GM06990 (cell line): Measurements from ENCODE around the gene SOX2.

ENCODE experiments used
- DNase-seq: peaks from one replicate; pipeline ENCODE4 v3.0.0-alpha.2; 2011; ENCODE audit not compliant: insufficient read length; ENCODE audit errors: extremely low read depth
- H3K27me3 ChIP-seq: replicated peaks from 2 replicates; pipeline ENCODE4 v1.6.0; 2011; ENCODE audit warnings: low read length; ENCODE audit not compliant: control insufficient read depth, insufficient read depth
- H3K36me3 ChIP-seq: 2 replicates; pipeline ENCODE4 v1.5.1; 2011; ENCODE audit warnings: low read length; ENCODE audit not compliant: control insufficient read depth, insufficient read depth
- H3K4me3 ChIP-seq: replicated peaks from 2 replicates; pipeline ENCODE4 v1.5.1; 2011; ENCODE audit warnings: low read depth, mild to moderate bottlenecking, control low read depth, low read length
- CTCF ChIP-seq: IDR thresholded peaks from 2 replicates; pipeline ENCODE4 v1.5.1; 2011; ENCODE audit warnings: low read length, control low read depth, mild to moderate bottlenecking, inconsistent platforms; ENCODE audit not compliant: insufficient read depth, poor library complexity, severe bottlenecking

Gene SOX2

GRCh38 chr3:181719991-181720680, 8.4 kb downstream of the SOX2 start:
- no peak overlapping the region for H3K4me3 ChIP-seq
- no peak for DNase-seq
- TF ChIP-seq CTCF, result no peak
- peaks cover 4% of the 10 kb centered on the region for H3K27me3 ChIP-seq
- no peaks in the 10 kb centered on the region for H3K36me3 ChIP-seq

GRCh38 chr3:181721046-181721875, 9.5 kb downstream of the SOX2 start:
- no peak for DNase-seq
- TF ChIP-seq CTCF, result no peak
- Histone ChIP-seq H3K36me3 (no peaks in the 10 kb centered on the region), H3K27me3 (peaks cover 4% of the 10 kb centered on the region), H3K4me3 (no peak overlapping the region)

GRCh38 chr3:181722156-181722555, 10.4 kb downstream of the SOX2 start:
- DNase-seq, result peak; percentile 34
- no peaks in the 10 kb centered on the region for H3K36me3 ChIP-seq

GRCh38 chr3:181722766-181723425, 11.2 kb downstream of the SOX2 start:
- no peak overlapping the region for H3K4me3 ChIP-seq
- peaks cover 4% of the 10 kb centered on the region for H3K27me3 ChIP-seq
- no peaks in the 10 kb centered on the region for H3K36me3 ChIP-seq
- TF ChIP-seq CTCF, result no peak
- DNase-seq, result no peak

More at GRCh38 chr3:181722156-181722555, 10.4 kb downstream of the SOX2 start:
- Histone ChIP-seq H3K4me3 (no peak overlapping the region), H3K27me3 (peaks cover 4% of the 10 kb centered on the region)
- no peak for TF ChIP-seq CTCF

DNA sequence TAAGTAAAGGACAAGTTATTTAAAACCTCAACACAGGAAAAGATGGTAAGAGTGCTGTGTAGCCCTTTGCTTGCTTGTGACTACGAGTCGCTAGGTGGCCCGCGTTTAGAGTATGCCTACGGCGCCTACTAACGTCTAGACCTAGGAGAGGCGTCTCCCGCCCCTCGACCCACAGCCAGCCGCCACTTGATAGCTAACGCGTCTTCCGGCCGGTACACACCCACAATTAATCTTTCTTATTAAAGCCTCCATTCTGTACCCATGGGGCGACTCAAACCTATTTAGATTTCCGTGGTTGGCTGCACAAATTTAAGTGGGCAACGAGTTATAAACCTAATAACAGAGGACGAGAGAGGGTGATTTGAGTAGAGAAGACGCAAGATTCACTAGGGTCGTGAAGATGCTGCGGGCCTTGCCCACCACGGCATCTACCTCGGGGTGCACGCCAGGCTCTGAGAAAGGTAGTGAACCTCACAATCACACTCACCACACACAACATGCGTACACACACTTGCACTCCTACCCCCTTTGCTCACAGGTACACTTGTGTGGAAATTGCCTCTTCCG, 12.0 kb downstream of the SOX2 start:
- H3K4me3 ChIP-seq, result no peak overlapping the region
- no peaks in the 10 kb centered on the region for H3K36me3 ChIP-seq
- no peak for TF ChIP-seq CTCF
- H3K27me3 ChIP-seq, result peaks cover 4% of the 10 kb centered on the region
- peak; percentile 41 for DNase-seq
